Psoas muscle (tissue), 8 donors: ENCODE measurements around the gene DCP2. TPM values are rescaled to one million over a fixed set of nuclear protein-coding genes. Genes with fewer than 3 reads are reported as not detected.

Experiments used
- ATAC-seq, 4 donors: fragments of 200-7000 bp; cut with Tn5 transposase; one replicate each; pipeline ENCODE4 v1.9.1; 2020; ENCODE audit warnings: moderate library complexity in 3 of 4, mild to moderate bottlenecking in 2 of 4
- DNase-seq, 2 donors: peaks; one replicate each; pipeline ENCODE4 v3.0.0-alpha.2; 2020
- H3K27ac ChIP-seq: fragments of 200-600 bp; one replicate; pipeline ENCODE4 v1.8.0; 2022
- H3K27me3 ChIP-seq, 3 donors: fragments of 200-600 bp in 1 of 3; one replicate each; pipeline versions ENCODE4 v1.6.1 to v1.8.0; 2013 to 2022; ENCODE audit warnings: low read length in 2 of 3, mild to moderate bottlenecking in 2 of 3, moderate library complexity in 1 of 3; ENCODE audit not compliant: insufficient read depth in 3 of 3
- H3K36me3 ChIP-seq, 2 donors: fragments of 200-600 bp in 1 of 2; one replicate each; pipeline versions ENCODE4 v1.6.1 to v1.8.0; 2013 to 2022; ENCODE audit warnings: low read depth in 1 of 2, mild to moderate bottlenecking in 1 of 2, moderate library complexity in 1 of 2; ENCODE audit not compliant: insufficient read depth in 1 of 2
- H3K4me1 ChIP-seq: fragments of 200-600 bp; one replicate; pipeline ENCODE4 v1.8.0; 2022
- H3K4me3 ChIP-seq: fragments of 200-600 bp; one replicate; pipeline ENCODE4 v1.8.0; 2022; ENCODE audit warnings: mild to moderate bottlenecking
- H3K9me3 ChIP-seq: fragments of 200-600 bp; one replicate; pipeline ENCODE4 v1.8.0; 2022
- CTCF ChIP-seq: fragments of 200-600 bp; IDR thresholded peaks from one replicate; pipeline ENCODE4 v1.8.0; 2022; ENCODE audit warnings: antibody characterized with exemption
- WGBS, 3 donors: extraction: QIAGEN DNeasy Blood & Tissue Kit; methylation state at CpG; one replicate each; pipeline versions ENCODE4 v1.1.6 to v1.1.7; 2013; 5-methylcytosine and 5-hydroxymethylcytosine counted together
- intact Hi-C, 2 donors: fragments of 100-400 bp; cut with DNase I; formaldehyde crosslinking; loops; one replicate each; pipeline versions ENCODE4 v1.11.0 to v1.14.2; 2022
- polyA plus RNA-seq, 3 donors: library from polyadenylated mRNA; stranded (reverse); fragments of 200-250 nt; gene quantifications; one replicate each; pipeline ENCODE4 v1.2.3, GENCODE V29; 2013
- total RNA-seq, 4 donors: library from RNA; stranded (reverse); fragmentation: NEBNext Ultra II Directional in 2 of 4; extraction: Animal tissue kit (Norgen Biotek cat#: 25700) in 2 of 4; gene quantifications; one replicate each; pipeline versions ENCODE4 v1.2.1 to v1.2.4, GENCODE V29; 2021 to 2023
- donor health status: healthy with polysubstance abuse.
- donor health status: DM: no; HTN: no; CAD: no; lungs with moderate emphysema.
- donor health status: Bipolar disorder and iron deficiency.
- donor health status: healthy.
- donor health status: DM: yes; HTN: yes; CAD: no.
- donor health status: DM: no; HTN: no; CAD: no.
- donor health status: DM: no; HTN: no; CAD: no.
- donor health status: DM: yes; HTN: yes; CAD: no.

Gene DCP2
- total and polyA plus RNA-seq, 7 donors, result 4.0 to 41.7 (median 20.2) TPM

GRCh38 chr5:113057557-113057984 lies 81.0 kb downstream of the DCP2 start:
- ATAC-seq (no peak), DNase-seq (no peak)
- peaks cover 0 to 10% of the 10 kb centered on the region in 2 donors for H3K36me3 ChIP-seq
- no peaks in the 10 kb centered on the region for H3K4me1 ChIP-seq
- H3K27ac ChIP-seq, result no peak overlapping the region
- intact Hi-C loops, result no loop called here
- no peaks in the 10 kb centered on the region for H3K9me3 ChIP-seq
- H3K4me3 ChIP-seq, result no peak overlapping the region
- no peaks in the 10 kb centered on the region for H3K27me3 ChIP-seq
- TF ChIP-seq CTCF, result no peak
- WGBS, 3 donors, result 88 to 95% (median 92%) methylated on average over 14 of the region's 14 CpGs

- TF ChIP-seq CTCF, result no peak
Observed at GRCh38 chr5:113058269-113058668, 81.7 kb downstream of the DCP2 start.

GRCh38 chr5:113058706-113059226 lies 82.2 kb downstream of the DCP2 start:
- WGBS, 3 donors, result 57 to 70% (median 57%) methylated on average over 6 of the region's 6 CpGs
- H3K27ac ChIP-seq, result no peak overlapping the region
- DNase-seq (no peak), ATAC-seq (no peak)
- no peaks in the 10 kb centered on the region for H3K27me3 ChIP-seq
- H3K9me3 ChIP-seq, result no peaks in the 10 kb centered on the region
- TF ChIP-seq CTCF, result no peak
- no peak overlapping the region for H3K4me3 ChIP-seq
- no peaks in the 10 kb centered on the region for H3K4me1 ChIP-seq
- intact Hi-C loops, result no loop called here
- H3K36me3 ChIP-seq, result peaks cover 0 to 9% of the 10 kb centered on the region in 2 donors

More at GRCh38 chr5:113058269-113058668, 81.7 kb downstream of the DCP2 start:
- DNase-seq (no peak), ATAC-seq (no peak)
- Histone ChIP-seq H3K27me3 (no peaks in the 10 kb centered on the region), H3K9me3 (no peaks in the 10 kb centered on the region), H3K4me1 (no peaks in the 10 kb centered on the region), H3K27ac (no peak overlapping the region), H3K4me3 (no peak overlapping the region), H3K36me3 (peaks cover 0 to 9% of the 10 kb centered on the region in 2 donors)
- intact Hi-C loops, result no loop called here
- WGBS, 3 donors, result 90 to 95% (median 93%) methylated on average over 5 of the region's 5 CpGs

- Histone ChIP-seq H3K4me3 (no peak overlapping the region), H3K36me3 (peaks cover 0 to 11% of the 10 kb centered on the region in 2 donors), H3K27me3 (no peaks in the 10 kb centered on the region), H3K27ac (no peak overlapping the region), H3K4me1 (no peaks in the 10 kb centered on the region), H3K9me3 (no peaks in the 10 kb centered on the region)
- peak in 1 of 2 donors; percentile 50 for DNase-seq
- intact Hi-C loops, result no loop called here
- ATAC-seq, result peak in 1 of 4 donors; percentile 29
- TF ChIP-seq CTCF, result no peak
- 39 to 60% (median 42%) methylated on average over 19 of the region's 19 CpGs for WGBS, 3 donors
Observed at GRCh38 chr5:113059232-113060040, 82.8 kb downstream of the DCP2 start.
